ENCODE measurements around the gene DEFB124. TPM values are rescaled to one million over a fixed set of nuclear protein-coding genes. Genes with fewer than 3 reads are reported as not detected.

The DEFB124 gene
- total RNA-seq, 1 donor from 2014 or later: not detected

GRCh38 chr20:31476643-31477215 lies 1.8 kb upstream of the DEFB124 start:
- Mint-ChIP-seq H3K4me3 (no peak overlapping the region), H3K9me3 (peaks cover 10% of the 10 kb centered on the region), H3K4me1 (no peaks in the 10 kb centered on the region), H3K27me3 (ENCODE audit: insufficient read depth, low read depth) (peaks cover 9% of the 10 kb centered on the region), H3K27ac (no peak overlapping the region), H3K36me3 (peaks cover 2% of the 10 kb centered on the region)
- TF ChIP-seq EZH2phosphoT487 (IDR thresholded peaks at IDR 0.05): no peak
- Histone ChIP-seq H4K20me1 (ENCODE audit: low read depth) (no peaks in the 10 kb centered on the region), H3K9ac (no peak overlapping the region), H3K79me2 (ENCODE audit: low read depth) (no peaks in the 10 kb centered on the region), H3K4me3 (no peak overlapping the region), H3K4me1 (no peaks in the 10 kb centered on the region), H2AFZ (replicated peaks) (no peak overlapping the region), H3F3A (ENCODE audit: low read depth) (no peaks in the 10 kb centered on the region), H3K4me2 (no peak overlapping the region), H3K36me3 (no peaks in the 10 kb centered on the region), H3K27me3 (peaks cover 6% of the 10 kb centered on the region), H3K9me3 (ENCODE audit: low read depth) (peaks cover 11% of the 10 kb centered on the region), H3K27ac (no peak overlapping the region)
- no peak for DNase-seq (ENCODE audit: low spot score)

- Histone ChIP-seq H3K27ac (no peak overlapping the region), H4K20me1 (ENCODE audit: low read depth) (no peaks in the 10 kb centered on the region), H3K4me1 (no peaks in the 10 kb centered on the region), H3K79me2 (ENCODE audit: low read depth) (no peaks in the 10 kb centered on the region), H3K4me3 (no peak overlapping the region), H2AFZ (replicated peaks) (no peak overlapping the region), H3K9me3 (ENCODE audit: low read depth) (peaks cover 6% of the 10 kb centered on the region), H3K36me3 (no peaks in the 10 kb centered on the region), H3K27me3 (peaks cover 6% of the 10 kb centered on the region), H3F3A (ENCODE audit: low read depth) (no peaks in the 10 kb centered on the region), H3K9ac (no peak overlapping the region), H3K4me2 (no peak overlapping the region)
- Mint-ChIP-seq H3K27me3 (ENCODE audit: insufficient read depth, low read depth) (peaks cover 9% of the 10 kb centered on the region), H3K9me3 (peaks cover 10% of the 10 kb centered on the region), H3K27ac (no peak overlapping the region), H3K4me1 (no peaks in the 10 kb centered on the region), H3K36me3 (peaks cover 2% of the 10 kb centered on the region), H3K4me3 (no peak overlapping the region)
- TF ChIP-seq CTCF (IDR thresholded peaks at IDR 0.05) (no peak), EZH2phosphoT487 (IDR thresholded peaks at IDR 0.05) (no peak), EZH2 (IDR thresholded peaks at IDR 0.05) (no peak)
- DNase-seq (ENCODE audit: low spot score): no peak
These were observed 1.3 kb upstream of the DEFB124 start for GRCh38 chr20:31476294-31476585.

- Mint-ChIP-seq H3K9me3 (peaks cover 10% of the 10 kb centered on the region), H3K27ac (no peak overlapping the region), H3K36me3 (peaks cover 2% of the 10 kb centered on the region), H3K27me3 (ENCODE audit: insufficient read depth, low read depth) (peaks cover 9% of the 10 kb centered on the region), H3K4me1 (no peaks in the 10 kb centered on the region), H3K4me3 (no peak overlapping the region)
- Histone ChIP-seq H4K20me1 (ENCODE audit: low read depth) (no peaks in the 10 kb centered on the region), H3K79me2 (ENCODE audit: low read depth) (no peaks in the 10 kb centered on the region), H3K4me2 (no peak overlapping the region), H3K9ac (no peak overlapping the region), H3F3A (ENCODE audit: low read depth) (no peaks in the 10 kb centered on the region), H3K9me3 (ENCODE audit: low read depth) (peaks cover 6% of the 10 kb centered on the region), H3K4me1 (no peaks in the 10 kb centered on the region), H3K27ac (no peak overlapping the region), H3K36me3 (no peaks in the 10 kb centered on the region), H3K4me3 (peak overlapping the region; percentile 17), H2AFZ (replicated peaks) (no peak overlapping the region), H3K27me3 (peaks cover 6% of the 10 kb centered on the region)
- DNase-seq (ENCODE audit: low spot score): no peak
- TF ChIP-seq EZH2 (IDR thresholded peaks at IDR 0.05): no peak
These were observed 756 bp upstream of the DEFB124 start for GRCh38 chr20:31475472-31476293.

GRCh38 chr20:31474097-31474436 lies 860 bp downstream of the DEFB124 start:
- Histone ChIP-seq H3K36me3 (no peaks in the 10 kb centered on the region), H3K4me2 (no peak overlapping the region), H3K79me2 (ENCODE audit: low read depth) (no peaks in the 10 kb centered on the region), H3K4me1 (no peaks in the 10 kb centered on the region), H3K4me3 (no peak overlapping the region), H3K9me3 (ENCODE audit: low read depth) (peaks cover 6% of the 10 kb centered on the region), H3K27ac (no peak overlapping the region), H2AFZ (replicated peaks) (no peak overlapping the region), H3K9ac (no peak overlapping the region), H4K20me1 (ENCODE audit: low read depth) (no peaks in the 10 kb centered on the region), H3K27me3 (peaks cover 6% of the 10 kb centered on the region), H3F3A (ENCODE audit: low read depth) (no peaks in the 10 kb centered on the region)
- peaks cover 10% of the 10 kb centered on the region for H3K9me3 Mint-ChIP-seq
- TF ChIP-seq CTCF (IDR thresholded peaks at IDR 0.05) (no peak), EZH2 (IDR thresholded peaks at IDR 0.05) (no peak), EZH2phosphoT487 (IDR thresholded peaks at IDR 0.05) (no peak)
- no peak for DNase-seq (ENCODE audit: low spot score)
- no peak overlapping the region for H3K27ac Mint-ChIP-seq
- H3K27me3 Mint-ChIP-seq (ENCODE audit: insufficient read depth, low read depth): peaks cover 9% of the 10 kb centered on the region
- peaks cover 2% of the 10 kb centered on the region for H3K36me3 Mint-ChIP-seq
- no peaks in the 10 kb centered on the region for H3K4me1 Mint-ChIP-seq
- H3K4me3 Mint-ChIP-seq: no peak overlapping the region

All from neural progenitor cell (in vitro differentiated cells).